Stimulated activated CD4-positive, alpha-beta T cell treated with anti-CD3 and anti-CD28 coated beads, Interleukin-4, amount 100 ng/mL, for 1 hour (primary cell): ENCODE data around the gene INO80D.
"Not testable (repeated sequence)": the region's sequence is repeated elsewhere in the genome, so short reads cannot be mapped to it uniquely, and the experiment has no call there.

Source experiments
- DNase-seq: peaks from one replicate; pipeline ENCODE4 v3.0.0-alpha.2; 2020

INO80D gene

DNA sequence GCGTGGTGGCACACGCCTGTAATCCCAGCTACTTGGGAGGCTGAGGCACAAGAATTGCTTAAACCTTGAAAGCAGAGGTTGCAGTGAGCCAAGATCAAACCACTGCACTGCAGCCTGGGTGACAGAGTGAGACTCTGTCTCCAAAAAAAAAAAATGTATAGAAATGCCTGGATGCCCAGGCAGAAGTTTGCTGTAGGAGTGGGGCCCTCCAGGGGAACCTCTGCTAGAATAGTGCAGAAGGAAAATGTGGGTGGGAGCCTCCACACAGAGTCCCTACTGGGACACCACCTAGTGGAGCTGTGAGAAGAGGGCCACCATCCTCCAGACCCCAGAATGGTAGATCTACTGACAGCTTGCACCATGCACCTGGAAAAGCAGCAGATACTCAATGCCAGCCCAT lies 70.2 kb downstream of the INO80D start:
- DNase-seq: not testable (repeated sequence)

DNA sequence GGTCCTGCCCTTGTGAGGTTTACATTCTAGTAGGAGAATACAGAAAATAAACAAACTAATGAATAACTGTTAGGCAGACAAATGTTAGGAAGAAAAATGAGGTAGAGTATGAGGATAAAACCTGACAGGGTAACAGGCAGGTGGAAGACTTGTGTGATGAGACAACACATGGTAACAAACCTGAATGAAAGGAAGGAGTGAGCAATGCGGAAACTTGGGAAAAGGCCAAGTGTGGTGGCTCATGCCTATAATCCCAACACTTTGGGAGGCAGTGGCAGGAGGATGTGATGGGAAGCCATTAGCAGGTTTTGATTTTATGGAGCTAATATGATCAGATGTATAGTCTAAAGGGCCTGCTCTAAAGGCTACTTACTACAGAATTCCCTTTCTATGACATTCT lies 74.2 kb downstream of the INO80D start:
- no peak for DNase-seq

DNA sequence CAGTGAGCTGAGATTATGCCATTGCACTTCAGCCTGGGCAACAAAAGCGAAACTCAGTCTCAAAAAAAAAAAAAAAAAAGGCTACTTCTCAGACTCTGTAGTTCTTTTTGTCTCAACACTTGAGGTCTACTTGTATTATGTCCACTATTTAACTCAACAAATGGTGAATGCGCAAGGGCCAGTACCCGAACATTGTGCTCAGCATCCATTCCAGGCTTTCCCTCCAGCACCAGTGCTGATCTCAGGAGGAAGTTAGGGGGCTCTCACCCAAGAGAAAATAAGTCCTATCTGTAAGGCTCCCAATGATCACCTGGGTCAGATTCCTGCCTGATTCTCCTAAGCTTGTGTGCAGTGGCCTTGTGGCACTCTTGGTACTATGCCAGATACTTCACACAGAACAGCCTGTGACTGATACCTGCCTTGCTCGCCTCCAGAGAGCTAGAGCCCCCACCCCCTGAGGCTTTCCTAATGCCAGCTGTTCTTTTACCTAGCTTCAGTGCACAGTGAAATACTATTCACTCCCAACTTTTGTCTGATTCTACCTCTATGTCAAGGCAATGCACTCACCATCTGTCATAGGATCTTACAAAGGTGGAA lies 74.9 kb downstream of the INO80D start:
- no peak for DNase-seq

DNA sequence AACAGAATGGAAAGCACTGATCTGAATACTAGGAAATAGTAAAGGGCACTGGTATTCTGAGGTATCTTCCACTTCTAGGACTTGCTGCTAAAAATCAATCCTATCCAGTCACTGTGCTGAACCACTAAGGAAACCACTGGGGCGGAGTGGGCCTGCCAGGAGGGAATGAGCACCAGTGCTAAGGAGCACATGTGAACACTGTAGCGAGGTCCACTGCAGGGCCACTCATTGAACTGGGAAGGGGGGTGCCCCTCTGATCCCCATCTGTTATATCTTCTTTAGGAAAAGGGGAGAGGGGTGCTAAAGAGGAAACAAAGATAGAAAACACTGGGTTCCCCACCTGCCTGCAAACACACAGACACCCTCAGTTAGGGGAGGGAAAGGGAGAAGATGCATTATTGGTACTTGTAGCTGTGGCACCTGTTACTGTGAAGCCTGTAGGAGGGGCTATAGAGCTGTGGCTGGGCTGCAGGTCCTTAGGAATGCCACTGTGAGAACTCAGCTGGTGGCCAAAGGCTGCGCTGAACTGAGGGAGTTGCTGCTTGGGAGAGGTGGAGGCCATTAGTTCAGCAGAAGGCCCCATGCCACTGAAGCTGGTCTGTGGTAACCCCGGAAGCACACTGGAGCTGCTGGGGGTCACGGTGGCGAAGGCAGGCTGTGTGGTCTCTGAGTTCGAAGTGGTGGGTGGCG lies 81.8 kb downstream of the INO80D start:
- DNase-seq: no peak

DNA sequence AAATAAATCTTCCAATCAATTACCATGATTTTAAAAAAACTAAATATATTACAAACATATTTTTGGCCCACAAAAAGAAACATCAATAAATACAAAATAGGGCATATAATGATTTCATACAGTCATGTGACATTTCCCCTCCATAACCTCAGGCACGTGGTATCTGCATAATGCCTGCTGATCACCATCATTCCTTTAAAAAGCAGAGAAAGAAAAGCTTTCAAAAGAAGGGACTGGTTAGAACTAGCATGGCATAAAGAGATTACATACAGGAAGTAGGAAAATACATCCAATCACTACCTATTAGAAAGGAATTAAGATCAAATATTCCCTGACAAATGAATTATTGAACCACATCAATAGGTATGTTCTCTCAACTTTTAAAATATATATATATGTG lies 83.5 kb downstream of the INO80D start:
- DNase-seq: no peak

DNA sequence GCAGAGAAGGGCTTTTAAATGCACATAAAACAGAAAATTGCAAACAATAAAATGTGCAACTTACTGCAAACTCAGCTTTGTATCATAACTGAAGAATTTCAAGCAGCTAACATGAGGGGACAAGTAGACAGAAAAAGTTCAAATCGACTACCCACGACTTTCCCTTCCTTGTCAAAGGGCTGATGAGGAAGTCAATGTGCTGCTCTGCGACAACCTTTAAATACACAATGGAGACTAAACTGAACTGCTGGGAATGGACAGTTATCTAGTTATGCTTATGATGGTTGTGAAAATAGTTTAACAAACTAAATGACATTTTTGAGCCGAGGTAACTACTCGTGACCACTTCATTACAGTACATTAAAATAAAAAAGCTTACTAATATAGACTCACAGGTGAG lies 84.1 kb downstream of the INO80D start:
- DNase-seq: no peak

DNA sequence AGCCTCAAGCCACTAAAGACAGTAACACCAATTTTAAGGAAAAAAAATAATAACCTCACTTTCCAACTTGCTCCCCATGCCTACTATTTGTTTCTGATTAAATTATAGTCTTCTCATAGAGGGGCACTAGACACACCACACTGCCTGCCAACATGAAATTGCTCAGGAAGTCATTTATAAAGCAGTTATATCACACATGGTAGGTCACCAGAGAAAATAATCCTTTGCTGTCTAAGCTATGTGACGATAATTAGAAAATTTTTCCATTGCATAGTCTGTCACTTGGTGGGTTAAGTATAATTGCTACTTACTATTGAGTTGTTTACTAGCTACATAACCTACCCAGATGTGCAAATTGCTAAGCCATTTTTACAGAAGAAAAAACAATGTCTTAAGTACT lies 85.2 kb downstream of the INO80D start:
- no peak for DNase-seq

DNA sequence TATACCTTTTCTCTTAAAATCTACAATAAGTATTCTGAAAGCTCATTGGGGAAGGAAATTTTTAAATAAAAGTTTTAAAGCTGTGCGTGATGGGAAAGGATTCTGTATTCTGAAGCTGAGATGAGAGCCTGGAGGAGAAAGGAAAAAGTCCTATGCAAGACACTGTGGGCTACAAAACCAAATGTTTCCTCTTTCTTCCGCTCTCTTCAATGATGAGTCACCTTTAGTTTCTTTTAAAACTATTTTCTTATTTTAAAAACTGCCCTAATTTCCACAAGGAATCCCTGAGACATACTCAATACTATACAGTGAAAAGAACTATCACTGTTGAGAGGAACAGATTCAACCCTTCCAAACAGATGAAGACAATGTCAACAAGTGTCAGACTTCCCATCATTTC lies 87.4 kb downstream of the INO80D start:
- no peak for DNase-seq

DNA sequence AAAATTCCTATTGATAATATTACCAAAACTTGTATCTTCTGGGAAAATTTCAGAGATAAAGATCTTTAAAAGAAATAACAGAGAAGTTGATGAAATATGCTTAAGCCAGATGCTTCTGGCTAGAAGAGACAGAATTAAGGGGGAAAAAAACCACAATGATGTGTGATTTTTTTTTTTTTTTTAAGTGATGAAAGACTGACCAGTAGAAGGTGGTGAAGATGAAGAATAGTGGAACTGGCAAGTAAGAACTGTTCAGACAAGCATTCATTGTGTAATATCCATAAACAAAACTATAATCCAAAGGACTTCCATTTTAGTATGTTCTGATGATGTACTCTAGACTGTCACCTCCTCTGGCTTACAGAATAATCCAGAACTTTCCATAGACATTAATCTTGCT lies 89.8 kb downstream of the INO80D start:
- no peak for DNase-seq

DNA sequence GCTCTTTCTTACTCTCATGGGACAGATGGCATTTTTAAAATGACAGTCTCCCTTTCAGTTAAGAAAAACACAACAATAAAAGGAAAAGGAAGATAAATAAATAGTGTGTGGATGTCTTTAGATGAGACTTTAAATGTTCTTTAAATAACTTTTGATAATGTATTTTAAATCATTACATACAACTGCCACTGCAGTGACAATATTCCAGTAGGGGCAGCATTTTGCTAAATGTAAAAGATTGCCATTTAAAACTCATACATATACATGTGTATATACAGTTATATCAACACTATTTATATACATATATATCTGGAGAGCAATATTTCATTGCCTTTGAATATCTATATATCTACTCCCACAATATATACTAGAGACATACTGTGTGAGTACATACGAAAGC lies 90.7 kb downstream of the INO80D start:
- no peak for DNase-seq

DNA sequence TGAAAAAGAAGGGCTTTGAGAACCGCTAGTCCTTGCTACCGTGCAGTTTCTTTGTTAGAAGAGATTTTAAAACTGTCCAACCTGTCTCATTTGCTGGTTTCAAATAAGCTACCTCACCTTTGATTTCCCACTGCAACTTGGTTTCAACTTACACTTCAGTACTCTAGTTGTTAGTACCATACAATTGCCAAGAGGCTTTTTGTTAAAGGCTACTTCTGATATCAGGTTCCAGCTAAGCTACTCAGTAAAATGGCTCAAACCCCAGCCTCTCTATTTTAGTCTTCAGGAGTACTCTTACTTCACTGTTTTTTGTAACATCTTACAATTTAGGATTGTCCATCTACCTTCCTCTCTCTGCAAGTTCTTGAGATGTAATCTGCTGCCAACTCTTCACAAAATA lies 91.6 kb downstream of the INO80D start:
- no peak for DNase-seq

DNA sequence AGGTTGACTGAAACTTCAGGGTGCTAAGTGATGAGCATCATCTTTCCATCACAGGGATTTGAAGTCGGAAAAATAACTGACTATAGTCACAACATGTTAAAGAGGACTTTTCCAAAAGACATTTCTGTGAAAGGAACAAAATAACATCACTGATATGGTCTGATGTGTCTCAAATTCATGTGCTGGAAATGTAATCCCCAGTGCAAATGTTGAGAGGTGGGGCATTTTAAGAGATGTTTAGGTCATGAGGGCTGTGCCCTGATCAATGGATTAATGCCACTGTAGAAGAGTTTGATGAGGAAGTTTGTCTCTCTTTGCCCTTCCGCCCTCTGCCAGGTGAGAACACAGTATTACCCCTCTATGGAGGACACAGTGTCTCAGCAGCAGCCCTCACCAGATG lies 95.9 kb downstream of the INO80D start:
- no peak for DNase-seq

DNA sequence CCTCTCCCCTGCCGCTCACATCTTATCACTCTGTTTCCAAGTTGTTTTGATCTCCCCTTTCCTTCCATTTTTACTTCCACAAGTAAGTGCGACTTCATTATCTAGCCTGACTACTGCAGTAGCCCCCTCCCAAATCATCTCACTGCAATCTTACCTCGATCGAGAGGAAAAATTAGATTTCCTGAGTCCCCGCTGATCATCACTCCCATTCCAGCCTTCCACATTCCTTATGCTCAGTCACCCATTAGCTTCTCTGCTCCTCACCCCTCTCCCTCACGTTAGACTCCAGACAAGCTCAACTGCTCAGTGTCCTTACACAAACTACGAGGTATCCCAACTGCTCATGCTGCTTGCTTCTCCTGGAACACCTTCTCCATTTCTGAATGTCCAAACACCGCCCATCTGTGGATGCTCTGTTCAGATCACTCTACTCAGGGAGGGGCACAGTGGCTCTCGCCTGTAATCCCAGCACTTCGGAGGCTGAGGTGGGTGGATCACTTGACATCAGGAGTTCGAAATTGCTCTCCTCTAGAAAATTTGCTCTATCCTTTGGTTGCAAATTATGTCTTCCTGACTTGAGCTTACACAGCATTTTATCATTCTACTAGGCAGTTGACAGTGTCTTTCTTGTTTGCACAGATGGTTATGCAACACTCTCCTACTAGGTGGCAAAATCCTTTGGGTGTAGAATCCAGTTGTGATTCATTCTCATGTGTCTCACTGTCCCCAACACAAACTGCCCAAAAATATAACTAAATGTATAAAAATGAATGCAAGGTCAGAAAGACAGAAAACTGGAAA lies 96.5 kb downstream of the INO80D start:
- DNase-seq: no peak

DNA sequence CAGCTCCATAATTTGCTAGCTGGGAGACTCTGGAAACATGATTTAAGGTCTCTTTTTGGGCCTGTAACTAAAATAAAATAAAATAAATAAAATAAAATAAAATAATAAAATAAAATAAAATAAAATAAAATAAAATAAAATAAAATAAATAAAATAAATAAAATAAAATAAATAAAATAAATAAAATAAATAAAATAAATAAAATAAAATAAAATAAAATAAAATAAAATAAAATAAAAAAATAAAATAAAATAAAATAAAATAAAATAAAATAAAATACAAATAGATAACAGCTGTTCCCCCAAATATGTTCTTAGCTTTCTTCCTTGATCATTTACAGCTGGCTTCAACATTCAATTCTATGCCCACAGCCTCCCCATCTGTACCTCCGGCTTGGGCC lies 97.3 kb downstream of the INO80D start:
- not testable (repeated sequence) for DNase-seq

DNA sequence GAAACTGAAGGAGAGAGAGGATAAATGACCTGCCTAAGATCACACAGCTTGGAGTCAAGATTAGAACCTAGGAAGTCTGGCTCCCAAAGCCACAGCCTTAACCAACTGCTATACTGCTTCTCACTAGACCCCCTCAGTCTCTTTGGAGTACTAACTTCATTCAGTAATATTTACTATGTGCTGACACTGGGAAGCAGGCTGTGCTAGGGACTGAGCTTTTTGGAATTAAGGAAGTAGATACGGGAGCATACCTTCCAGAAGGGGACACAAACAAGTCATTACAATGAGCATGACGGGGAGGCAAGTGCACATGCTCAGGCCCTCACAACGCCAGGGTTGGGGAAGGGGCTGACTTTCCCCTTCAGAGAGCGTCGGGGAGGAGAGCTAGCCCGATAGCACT lies 97.7 kb downstream of the INO80D start:
- DNase-seq: no peak

DNA sequence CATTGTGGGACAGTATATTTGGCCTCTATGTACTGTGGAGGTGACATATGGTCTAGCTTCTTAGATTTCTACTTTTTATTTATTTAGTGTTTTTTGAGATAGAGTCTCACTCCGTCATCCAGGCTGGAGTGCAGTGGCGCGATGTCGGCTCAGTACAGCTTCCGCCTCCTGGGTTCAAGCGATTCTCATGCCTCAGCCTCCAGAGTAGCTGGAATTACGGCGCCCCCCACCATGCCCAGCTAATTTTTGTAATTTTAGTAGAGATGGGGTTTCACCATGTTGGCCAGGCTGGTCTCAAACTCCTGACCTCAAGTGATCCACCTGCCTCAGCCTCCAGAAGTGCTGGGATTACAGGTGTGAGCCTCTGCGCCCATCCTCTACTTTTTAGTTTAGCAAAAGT lies 99.6 kb downstream of the INO80D start:
- DNase-seq: not testable (repeated sequence)

DNA sequence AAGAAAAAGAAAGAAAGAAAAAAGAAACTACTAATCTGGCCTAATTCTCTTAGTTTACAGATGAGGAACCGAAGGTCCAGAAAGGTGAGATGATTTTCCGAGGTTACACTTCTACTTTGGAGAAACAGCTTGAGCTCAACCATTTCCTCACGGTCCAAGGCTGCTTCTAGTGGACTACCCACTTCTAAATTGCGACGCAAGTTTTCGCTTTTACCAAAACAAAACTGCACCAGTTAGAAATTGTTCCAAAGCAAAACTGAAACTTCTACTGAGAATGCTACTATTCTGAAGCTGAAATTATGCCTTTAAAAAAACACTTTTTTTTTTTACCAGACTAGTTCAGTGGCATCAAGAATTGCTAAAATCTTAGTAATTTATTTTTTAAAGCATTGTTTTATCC lies 101.6 kb downstream of the INO80D start:
- DNase-seq: no peak

DNA sequence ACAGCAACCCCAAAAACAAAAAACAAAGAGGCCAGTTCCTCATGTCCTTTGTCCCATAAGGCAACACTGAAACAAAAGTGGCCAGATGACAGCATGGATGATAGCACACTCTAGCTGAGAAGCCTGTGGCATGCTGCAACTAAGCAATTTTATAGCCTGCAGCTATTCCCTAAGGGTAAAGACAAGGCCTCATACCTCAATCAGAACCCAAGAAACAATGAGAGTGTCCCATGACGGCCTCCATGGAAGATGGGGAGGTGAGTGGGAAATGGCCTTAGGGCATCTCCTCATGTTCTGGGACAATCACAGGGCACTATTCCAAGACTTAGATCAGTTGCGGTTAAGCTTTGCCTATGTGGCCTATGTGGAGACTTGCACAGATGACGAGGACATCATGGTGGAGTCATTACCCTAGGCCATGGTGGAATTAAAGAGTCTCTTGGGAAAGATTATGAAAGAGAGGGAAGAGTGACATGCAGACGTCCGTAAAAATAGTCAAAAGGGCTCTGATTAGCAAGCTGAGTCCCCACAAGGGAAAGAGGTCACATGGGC lies 103.1 kb downstream of the INO80D start:
- no peak for DNase-seq

DNA sequence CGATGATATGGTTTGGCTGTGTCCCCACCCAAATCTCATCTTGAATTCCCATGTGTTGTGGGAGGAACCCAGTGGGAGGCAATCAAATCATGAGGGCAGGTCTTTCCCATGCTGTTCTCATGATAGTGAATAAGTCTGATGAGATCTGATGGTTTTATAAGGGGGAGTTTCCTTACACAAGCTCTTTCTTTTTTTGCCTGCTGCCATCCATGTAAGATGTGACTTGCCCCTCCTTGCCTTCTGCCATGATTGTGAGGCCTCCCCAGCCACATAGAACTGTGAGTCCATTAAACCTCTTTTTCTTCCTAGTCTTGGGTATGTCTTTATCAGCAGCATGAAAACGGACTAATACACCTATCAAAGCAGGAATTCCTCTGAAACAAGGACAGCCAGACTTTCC lies 107.2 kb downstream of the INO80D start:
- not testable (repeated sequence) for DNase-seq

DNA sequence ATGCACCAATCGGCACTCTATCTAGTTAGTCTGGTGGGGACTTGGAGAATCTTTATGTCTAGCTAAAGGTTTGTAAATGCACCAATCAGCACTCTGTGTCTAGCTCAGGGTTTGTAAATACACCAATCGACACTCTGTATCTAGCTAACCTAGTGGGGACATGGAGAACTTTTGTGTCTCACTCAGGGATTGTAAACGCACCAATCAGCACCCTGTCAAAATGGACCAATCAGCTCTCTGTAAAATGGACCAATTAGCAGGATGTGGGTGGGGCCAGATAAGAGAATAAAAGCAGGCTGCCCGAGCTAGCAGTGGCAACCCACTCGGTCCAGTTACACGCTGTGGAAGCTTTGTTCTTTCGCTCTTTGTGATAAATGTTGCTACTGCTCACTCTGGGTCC lies 108.3 kb downstream of the INO80D start:
- not testable (repeated sequence) for DNase-seq

DNA sequence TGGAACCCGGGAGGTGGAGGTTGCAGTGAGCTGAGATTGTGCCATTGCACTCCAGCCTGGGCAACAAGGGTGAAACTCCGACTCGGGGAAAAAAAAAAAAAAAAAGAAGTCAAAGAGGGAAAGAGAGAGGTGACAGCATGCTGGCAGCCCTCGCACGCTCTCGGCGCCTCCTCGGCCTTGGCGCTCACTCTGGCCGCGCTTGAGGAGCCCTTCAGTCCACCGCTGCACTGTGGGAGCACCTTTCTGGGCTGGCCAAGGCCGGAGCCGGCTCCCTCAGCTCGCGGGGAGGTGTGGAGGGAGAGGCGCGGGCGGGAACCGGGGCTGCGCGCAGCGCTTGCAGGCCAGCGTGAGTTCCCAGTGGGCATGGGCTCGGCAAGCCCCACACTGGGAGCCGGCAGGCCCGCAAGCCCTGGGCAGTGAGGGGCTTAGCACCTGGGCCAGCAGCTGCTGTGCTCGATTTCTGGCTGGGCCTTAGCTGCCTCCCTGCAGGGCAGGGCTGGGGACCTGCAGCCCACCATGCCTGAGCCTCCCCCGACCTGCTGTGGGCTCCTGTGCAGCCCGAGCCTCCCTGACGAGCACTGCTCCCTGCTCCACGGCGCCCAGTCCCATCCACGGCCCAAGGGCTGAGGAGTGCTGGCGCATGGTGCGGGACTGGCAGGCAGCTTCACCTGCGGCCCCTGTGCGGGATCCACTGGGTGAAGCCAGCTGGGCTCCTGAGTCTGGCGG lies 108.9 kb downstream of the INO80D start:
- not testable (repeated sequence) for DNase-seq

DNA sequence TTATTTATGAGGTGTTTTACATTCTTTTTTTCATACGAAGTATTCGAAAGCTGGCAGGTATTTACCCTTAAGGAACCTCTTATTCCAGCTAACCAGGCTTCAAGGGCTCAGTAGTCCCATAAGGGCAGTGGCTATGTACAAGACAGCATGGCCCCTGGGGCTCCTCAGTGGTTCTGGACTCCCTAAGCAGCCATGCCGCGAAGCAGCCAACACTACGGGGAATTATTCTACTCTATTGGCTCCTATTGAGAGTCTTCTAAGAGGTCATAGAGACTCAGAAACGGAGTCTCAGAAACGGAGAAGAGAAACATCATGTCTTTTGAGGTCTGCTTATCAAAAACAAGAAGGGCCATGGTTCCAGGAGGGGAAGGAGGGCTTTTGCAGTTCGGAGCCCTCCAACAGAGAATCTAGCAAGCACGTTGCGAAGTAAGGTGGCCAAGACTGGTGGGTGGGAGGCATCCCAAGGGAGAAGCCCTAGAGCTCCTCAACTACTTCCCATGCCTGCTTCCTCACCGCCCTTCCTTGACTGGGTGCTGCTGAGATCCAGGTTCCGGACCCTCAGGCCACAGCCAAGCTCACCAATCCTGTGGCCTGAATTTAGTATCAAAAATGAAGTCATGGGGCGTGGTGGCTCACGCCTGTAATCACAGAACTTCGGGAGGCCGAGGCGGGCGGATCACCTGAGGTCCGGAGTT lies 109.7 kb downstream of the INO80D start:
- no peak for DNase-seq
